ENCODE data around the gene RAPGEF5.

- no peak for TF ChIP-seq POLR2A (IDR thresholded peaks at IDR 0.05)
- no peak for TF ChIP-seq CTCF (IDR thresholded peaks at IDR 0.05)
Measured at GRCh38 chr7:22204312-22204711, 152.6 kb downstream of the RAPGEF5 start.
